Tibial nerve (tissue), 3 donors: ENCODE measurements around the gene FST.

ENCODE experiments used
- POLR2A ChIP-seq, 2 donors: fragments of 450-650 bp; IDR thresholded peaks; one replicate each; pipeline ENCODE4 v1.6.1; 2017; ENCODE audit warnings: antibody characterized with exemption in 2 of 2, mild to moderate bottlenecking in 2 of 2, moderate library complexity in 2 of 2
- TF ChIP-seq, protein P1 (sequence below), 5 experiments: fragments of 200-600 bp in 3 of 5; fragments of 450-650 bp in 2 of 5; sonication (generic) in 3 of 5; IDR thresholded peaks; one replicate each; pipeline ENCODE4 v1.5.1; 2016 to 2019; ENCODE audit warnings: antibody characterized with exemption in 5 of 5, mild to moderate bottlenecking in 3 of 5, moderate library complexity in 2 of 5

DNA sequence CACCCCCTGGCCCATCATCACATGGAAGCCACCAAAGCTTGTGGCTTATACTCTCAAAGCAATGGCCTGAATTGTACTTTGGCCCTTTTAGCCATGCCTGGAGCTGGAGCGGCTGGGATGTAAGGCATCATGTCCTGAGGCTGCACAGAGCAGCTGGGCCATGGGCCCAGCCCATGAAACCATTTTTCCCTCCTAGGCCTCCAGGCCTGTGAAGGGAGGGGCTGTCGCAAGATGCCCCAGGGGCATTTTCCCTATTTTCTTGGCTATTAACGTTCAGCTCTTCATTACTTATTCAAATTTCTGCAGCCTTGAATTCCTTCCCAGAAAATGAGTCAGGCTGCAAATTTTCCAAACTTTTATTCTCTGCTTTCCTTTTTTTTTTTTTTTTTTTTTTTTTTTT is 27.7 kb downstream of the FST start:
- TF ChIP-seq, protein P1, sequence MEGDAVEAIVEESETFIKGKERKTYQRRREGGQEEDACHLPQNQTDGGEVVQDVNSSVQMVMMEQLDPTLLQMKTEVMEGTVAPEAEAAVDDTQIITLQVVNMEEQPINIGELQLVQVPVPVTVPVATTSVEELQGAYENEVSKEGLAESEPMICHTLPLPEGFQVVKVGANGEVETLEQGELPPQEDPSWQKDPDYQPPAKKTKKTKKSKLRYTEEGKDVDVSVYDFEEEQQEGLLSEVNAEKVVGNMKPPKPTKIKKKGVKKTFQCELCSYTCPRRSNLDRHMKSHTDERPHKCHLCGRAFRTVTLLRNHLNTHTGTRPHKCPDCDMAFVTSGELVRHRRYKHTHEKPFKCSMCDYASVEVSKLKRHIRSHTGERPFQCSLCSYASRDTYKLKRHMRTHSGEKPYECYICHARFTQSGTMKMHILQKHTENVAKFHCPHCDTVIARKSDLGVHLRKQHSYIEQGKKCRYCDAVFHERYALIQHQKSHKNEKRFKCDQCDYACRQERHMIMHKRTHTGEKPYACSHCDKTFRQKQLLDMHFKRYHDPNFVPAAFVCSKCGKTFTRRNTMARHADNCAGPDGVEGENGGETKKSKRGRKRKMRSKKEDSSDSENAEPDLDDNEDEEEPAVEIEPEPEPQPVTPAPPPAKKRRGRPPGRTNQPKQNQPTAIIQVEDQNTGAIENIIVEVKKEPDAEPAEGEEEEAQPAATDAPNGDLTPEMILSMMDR (IDR thresholded peaks at IDR 0.05): no peak
- no peak for TF ChIP-seq POLR2A (IDR thresholded peaks at IDR 0.05)
